ENCODE results near the gene SUFU. TPM values are rescaled to one million over a fixed set of nuclear protein-coding genes. Genes with fewer than 3 reads are reported as not detected.
"Not testable (repeated sequence)": the region's sequence is repeated elsewhere in the genome, so short reads cannot be mapped to it uniquely, and the experiment has no call there.

SUFU gene
- total RNA-seq, 1 donor from 2014 or later, result 12.5 TPM

DNA sequence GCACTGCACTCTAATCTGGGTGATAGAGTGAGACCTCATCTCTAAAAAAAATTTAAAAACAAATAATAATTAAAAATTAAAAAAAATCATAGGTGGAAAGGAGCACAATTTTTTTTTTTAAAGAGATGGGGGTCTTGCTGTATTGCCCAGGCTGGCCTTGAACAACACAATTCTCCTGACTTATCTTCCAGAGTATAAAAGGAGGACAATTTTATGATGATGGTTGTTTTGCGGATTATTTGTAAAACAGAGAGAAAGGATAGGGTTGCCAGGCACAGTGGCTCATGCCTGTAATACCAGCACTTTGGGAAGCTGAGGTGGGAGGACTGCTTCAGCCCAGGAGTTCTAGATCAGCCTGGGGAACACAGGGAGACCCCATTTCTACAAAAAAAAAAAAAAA is 6.2 kb upstream of the SUFU start:
- no peak overlapping the region for H3K4me3 ChIP-seq
- no peak for TF ChIP-seq POLR2A (IDR thresholded peaks at IDR 0.05)
- TF ChIP-seq, protein P1, sequence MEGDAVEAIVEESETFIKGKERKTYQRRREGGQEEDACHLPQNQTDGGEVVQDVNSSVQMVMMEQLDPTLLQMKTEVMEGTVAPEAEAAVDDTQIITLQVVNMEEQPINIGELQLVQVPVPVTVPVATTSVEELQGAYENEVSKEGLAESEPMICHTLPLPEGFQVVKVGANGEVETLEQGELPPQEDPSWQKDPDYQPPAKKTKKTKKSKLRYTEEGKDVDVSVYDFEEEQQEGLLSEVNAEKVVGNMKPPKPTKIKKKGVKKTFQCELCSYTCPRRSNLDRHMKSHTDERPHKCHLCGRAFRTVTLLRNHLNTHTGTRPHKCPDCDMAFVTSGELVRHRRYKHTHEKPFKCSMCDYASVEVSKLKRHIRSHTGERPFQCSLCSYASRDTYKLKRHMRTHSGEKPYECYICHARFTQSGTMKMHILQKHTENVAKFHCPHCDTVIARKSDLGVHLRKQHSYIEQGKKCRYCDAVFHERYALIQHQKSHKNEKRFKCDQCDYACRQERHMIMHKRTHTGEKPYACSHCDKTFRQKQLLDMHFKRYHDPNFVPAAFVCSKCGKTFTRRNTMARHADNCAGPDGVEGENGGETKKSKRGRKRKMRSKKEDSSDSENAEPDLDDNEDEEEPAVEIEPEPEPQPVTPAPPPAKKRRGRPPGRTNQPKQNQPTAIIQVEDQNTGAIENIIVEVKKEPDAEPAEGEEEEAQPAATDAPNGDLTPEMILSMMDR (IDR thresholded peaks at IDR 0.05), result no peak
- TF ChIP-seq POLR2AphosphoS5 (IDR thresholded peaks at IDR 0.05; ENCODE audit: insufficient read depth in 1 of 2, low read depth in 1 of 2), result no peak
- no peaks in the 10 kb centered on the region for H3K9me3 ChIP-seq
- no peak for DNase-seq (ENCODE audit: extremely low spot score in 2 of 2)
- intact Hi-C loops (cut with DNase I), result no loop called here
- no peak overlapping the region for H3K27ac ChIP-seq
- no peaks in the 10 kb centered on the region for H3K36me3 ChIP-seq
- H3K27me3 ChIP-seq, result no peaks in the 10 kb centered on the region
- H3K4me1 ChIP-seq, result peaks cover 63% of the 10 kb centered on the region

DNA sequence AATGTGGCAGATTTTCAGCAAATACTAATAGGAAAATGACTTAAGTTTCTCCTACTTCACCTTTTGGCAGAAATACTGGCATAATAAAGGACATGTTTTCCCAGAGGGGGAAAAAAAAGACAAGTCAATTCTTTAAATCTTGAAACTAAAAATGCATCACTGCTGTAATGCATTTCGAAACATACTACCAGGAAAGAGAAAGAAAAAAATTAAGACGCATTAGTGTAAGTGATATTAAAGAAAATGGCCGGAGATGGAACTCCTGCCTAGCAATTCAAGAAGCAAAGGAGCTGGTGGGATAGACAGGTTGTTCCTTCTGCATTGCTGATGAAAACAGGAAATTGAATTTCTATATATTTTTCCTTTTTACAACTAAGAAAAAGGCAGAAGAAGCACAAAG is 4.4 kb upstream of the SUFU start:
- TF ChIP-seq POLR2A (IDR thresholded peaks at IDR 0.05) (no peak), POLR2AphosphoS5 (IDR thresholded peaks at IDR 0.05; ENCODE audit: insufficient read depth in 1 of 2, low read depth in 1 of 2) (no peak)
- TF ChIP-seq, protein P1 (IDR thresholded peaks at IDR 0.05), result no peak
- Histone ChIP-seq H3K4me1 (peaks cover 53% of the 10 kb centered on the region), H3K4me3 (no peak overlapping the region), H3K36me3 (no peaks in the 10 kb centered on the region), H3K27me3 (no peaks in the 10 kb centered on the region), H3K9me3 (no peaks in the 10 kb centered on the region), H3K27ac (no peak overlapping the region)
- intact Hi-C loops (cut with DNase I), result no loop called here
- DNase-seq (ENCODE audit: extremely low spot score in 2 of 2), result no peak

GRCh38 chr10:102500686-102501085 is 3.1 kb upstream of the SUFU start:
- intact Hi-C loops (cut with DNase I), result loop anchor here (5.0 kb wide), 2 partner anchors 82 to 142 kb away; partner anchors contain the start of gene TRIM8
- not testable (repeated sequence) for DNase-seq (ENCODE audit: extremely low spot score in 2 of 2); H3K27ac ChIP-seq; H3K4me3 ChIP-seq; H3K9me3 ChIP-seq; H3K27me3 ChIP-seq; H3K36me3 ChIP-seq
- peaks cover 54% of the 10 kb centered on the region for H3K4me1 ChIP-seq

DNA sequence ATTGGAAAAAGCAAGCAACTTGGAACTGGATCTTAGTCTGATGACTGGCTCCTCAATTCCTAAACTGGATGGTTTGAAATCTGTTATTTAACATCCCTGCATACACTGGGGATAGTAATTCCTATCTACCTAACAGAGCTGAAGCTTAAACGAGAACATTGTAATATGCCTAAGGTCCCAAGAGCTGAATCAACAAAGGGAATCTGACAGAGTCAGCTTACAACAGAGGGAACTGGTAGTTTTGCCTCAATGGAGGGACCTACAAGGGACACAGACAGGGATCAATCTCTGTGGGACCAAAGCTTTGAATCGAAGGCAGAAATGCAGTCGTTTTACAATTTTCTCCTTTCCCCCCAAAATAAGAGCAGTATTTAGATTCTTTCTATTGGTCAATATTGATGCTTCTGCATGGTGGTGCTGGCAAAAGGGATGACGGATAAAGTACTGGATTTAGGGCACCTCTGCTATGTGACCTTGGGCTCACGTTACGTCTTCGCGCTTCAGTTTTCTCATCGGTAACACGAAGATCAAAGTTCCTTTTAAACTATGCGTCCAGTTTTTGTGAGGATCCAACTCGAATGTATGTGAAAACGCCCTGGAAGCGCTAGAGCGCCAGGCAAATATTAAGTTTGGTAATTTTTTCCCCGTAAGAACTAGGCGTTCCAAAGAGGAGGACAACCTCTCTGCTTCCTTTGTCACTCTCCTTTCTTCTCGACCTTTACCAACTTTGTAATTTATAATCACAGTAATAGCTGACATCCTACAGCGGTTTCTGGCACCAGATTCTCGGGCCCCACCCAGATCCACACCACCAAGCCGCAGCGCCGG is 2.4 kb upstream of the SUFU start:
- intact Hi-C loops (cut with DNase I), result loop anchor here (5.0 kb wide), 2 partner anchors 81 to 141 kb away; partner anchors contain the start of gene TRIM8

DNA sequence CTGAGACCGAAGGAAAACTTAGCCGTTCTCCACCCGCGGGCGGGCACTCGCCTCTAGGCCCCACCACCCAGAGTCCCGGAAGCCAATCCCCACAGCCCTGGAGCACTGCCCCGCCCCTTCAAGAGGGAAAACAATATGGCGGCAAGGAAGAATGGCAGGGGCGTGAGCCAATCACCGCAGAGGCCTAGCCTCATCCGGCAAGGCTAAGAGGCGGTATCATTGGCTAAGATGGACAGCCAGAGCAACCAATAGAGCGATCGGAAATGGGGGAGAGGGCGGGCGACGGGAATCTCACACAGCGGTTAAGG is 1.8 kb upstream of the SUFU start:
- DNase-seq (ENCODE audit: extremely low spot score in 2 of 2), result peak; percentile 100
- peak overlapping the region; percentile 97 for H3K27ac ChIP-seq
- TF ChIP-seq POLR2A (IDR thresholded peaks at IDR 0.05) (no peak), POLR2AphosphoS5 (IDR thresholded peaks at IDR 0.05; ENCODE audit: insufficient read depth in 1 of 2, low read depth in 1 of 2) (peak in 1 of 2 donors; percentile 80)
- H3K4me1 ChIP-seq, result peaks cover 64% of the 10 kb centered on the region
- intact Hi-C loops (cut with DNase I), result loop anchor here (5.0 kb wide), 2 partner anchors 80 to 140 kb away; partner anchors contain the start of gene TRIM8
- no peaks in the 10 kb centered on the region for H3K27me3 ChIP-seq
- no peaks in the 10 kb centered on the region for H3K9me3 ChIP-seq
- peak overlapping the region; percentile 88 to 100 for H3K4me3 ChIP-seq
- H3K36me3 ChIP-seq, result no peaks in the 10 kb centered on the region

More for the DNA sequence above, 2.4 kb upstream of the SUFU start:
- Histone ChIP-seq H3K4me3 (peak overlapping the region; percentile 88 to 100), H3K36me3 (no peaks in the 10 kb centered on the region), H3K27me3 (no peaks in the 10 kb centered on the region), H3K4me1 (peaks cover 60% of the 10 kb centered on the region), H3K9me3 (no peaks in the 10 kb centered on the region), H3K27ac (peak overlapping the region; percentile 97)
- TF ChIP-seq, protein P1 (IDR thresholded peaks at IDR 0.05), result no peak
- peak in 1 of 2 donors; percentile 66 for TF ChIP-seq POLR2A (IDR thresholded peaks at IDR 0.05)
- no peak for DNase-seq (ENCODE audit: extremely low spot score in 2 of 2)

All from vagina (tissue), 2 donors.